ENCODE data around the gene RASGRP4. TPM values are rescaled to one million over a fixed set of nuclear protein-coding genes. Genes with fewer than 3 reads are reported as not detected.
"Not testable (repeated sequence)": the region's sequence is repeated elsewhere in the genome, so short reads cannot be mapped to it uniquely, and the experiment has no call there.

Gene RASGRP4
- total RNA-seq, 1 donor from 2014 or later, result not detected

DNA sequence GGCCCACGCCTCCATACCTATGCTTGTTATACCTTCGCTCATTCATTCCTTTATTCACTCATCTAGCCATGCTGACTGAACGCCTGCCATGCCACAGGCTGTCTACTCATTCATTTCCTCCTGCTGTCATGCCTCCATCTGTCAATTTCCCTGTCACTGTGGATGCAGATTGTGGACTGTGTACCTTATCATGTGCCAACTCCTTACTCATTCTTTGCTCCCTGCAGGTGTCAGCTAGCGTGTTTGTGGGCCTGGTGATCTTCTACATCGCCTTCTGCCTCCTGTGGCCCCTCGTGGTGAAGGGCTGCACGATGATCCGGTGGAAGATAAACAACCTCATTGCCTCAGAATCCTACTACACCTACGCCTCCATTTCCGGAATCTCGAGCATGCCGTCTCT lies 55.7 kb downstream of the RASGRP4 start:
- Mint-ChIP-seq H3K27me3 (ENCODE audit: low read depth) (peaks cover 3% of the 10 kb centered on the region), H3K9me3 (ENCODE audit: low read depth) (no peaks in the 10 kb centered on the region), H3K4me3 (ENCODE audit: unreplicated experiment) (no peak overlapping the region), H3K36me3 (ENCODE audit: low read depth) (no peaks in the 10 kb centered on the region), H3K4me1 (ENCODE audit: low read depth) (peaks cover 9% of the 10 kb centered on the region), H3K27ac (ENCODE audit: unreplicated experiment) (no peak overlapping the region)
- TF ChIP-seq, protein P1, sequence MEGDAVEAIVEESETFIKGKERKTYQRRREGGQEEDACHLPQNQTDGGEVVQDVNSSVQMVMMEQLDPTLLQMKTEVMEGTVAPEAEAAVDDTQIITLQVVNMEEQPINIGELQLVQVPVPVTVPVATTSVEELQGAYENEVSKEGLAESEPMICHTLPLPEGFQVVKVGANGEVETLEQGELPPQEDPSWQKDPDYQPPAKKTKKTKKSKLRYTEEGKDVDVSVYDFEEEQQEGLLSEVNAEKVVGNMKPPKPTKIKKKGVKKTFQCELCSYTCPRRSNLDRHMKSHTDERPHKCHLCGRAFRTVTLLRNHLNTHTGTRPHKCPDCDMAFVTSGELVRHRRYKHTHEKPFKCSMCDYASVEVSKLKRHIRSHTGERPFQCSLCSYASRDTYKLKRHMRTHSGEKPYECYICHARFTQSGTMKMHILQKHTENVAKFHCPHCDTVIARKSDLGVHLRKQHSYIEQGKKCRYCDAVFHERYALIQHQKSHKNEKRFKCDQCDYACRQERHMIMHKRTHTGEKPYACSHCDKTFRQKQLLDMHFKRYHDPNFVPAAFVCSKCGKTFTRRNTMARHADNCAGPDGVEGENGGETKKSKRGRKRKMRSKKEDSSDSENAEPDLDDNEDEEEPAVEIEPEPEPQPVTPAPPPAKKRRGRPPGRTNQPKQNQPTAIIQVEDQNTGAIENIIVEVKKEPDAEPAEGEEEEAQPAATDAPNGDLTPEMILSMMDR (IDR thresholded peaks at IDR 0.05), result no peak
- DNase-seq (ENCODE audit: low spot score), result no peak

DNA sequence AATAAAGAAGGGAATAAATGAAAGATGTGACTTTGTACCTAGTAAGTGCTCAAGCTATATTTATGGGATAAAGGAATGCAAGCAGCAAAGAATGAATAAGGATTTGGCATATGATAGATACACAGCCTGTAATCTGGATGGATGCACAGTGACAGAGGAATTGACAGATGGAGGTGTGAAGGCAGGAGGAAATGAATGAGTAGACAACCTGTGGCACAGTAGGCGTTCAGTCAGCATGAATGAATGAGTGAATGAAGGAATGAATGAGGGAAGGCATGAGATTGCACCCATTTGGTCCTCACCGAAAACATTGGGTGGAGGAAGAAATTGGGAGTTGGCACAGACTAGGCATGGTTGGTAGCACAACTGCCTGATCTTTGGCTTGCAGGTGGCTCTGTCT lies 56.4 kb downstream of the RASGRP4 start:
- TF ChIP-seq, protein P1 (IDR thresholded peaks at IDR 0.05), result no peak
- H3K27me3 Mint-ChIP-seq (ENCODE audit: low read depth), result peaks cover 3% of the 10 kb centered on the region
- no peaks in the 10 kb centered on the region for H3K9me3 Mint-ChIP-seq (ENCODE audit: low read depth)
- H3K27ac Mint-ChIP-seq (ENCODE audit: unreplicated experiment), result no peak overlapping the region
- DNase-seq (ENCODE audit: low spot score), result no peak
- H3K36me3 Mint-ChIP-seq (ENCODE audit: low read depth), result no peaks in the 10 kb centered on the region
- H3K4me1 Mint-ChIP-seq (ENCODE audit: low read depth), result peaks cover 6% of the 10 kb centered on the region
- H3K4me3 Mint-ChIP-seq (ENCODE audit: unreplicated experiment), result no peak overlapping the region

DNA sequence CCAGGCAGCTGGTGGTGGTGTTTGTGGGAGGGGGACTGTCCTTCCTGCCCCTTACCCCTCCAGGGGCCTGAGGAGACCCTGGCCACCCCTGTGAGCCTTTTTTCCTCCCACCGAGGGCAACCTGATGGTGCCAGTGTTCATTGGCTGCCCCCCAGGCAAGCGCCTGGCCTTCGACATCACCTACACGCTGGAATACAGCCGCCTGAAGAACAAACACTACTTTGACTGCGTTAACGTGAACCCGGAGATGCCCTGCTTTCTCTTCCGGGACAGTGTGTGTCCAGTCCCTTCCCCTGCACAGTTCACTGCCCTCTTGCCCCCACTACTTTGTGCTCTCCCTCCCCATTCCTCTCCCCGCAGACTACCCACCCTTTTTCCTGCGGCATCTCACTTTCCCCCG lies 59.0 kb downstream of the RASGRP4 start:
- no peak overlapping the region for H3K4me3 Mint-ChIP-seq (ENCODE audit: unreplicated experiment)
- H3K27me3 Mint-ChIP-seq (ENCODE audit: low read depth), result peaks cover 3% of the 10 kb centered on the region
- no peak for DNase-seq (ENCODE audit: low spot score)
- no peaks in the 10 kb centered on the region for H3K9me3 Mint-ChIP-seq (ENCODE audit: low read depth)
- H3K36me3 Mint-ChIP-seq (ENCODE audit: low read depth), result no peaks in the 10 kb centered on the region
- no peaks in the 10 kb centered on the region for H3K4me1 Mint-ChIP-seq (ENCODE audit: low read depth)
- TF ChIP-seq, protein P1 (IDR thresholded peaks at IDR 0.05), result no peak
- H3K27ac Mint-ChIP-seq (ENCODE audit: unreplicated experiment), result no peak overlapping the region

DNA sequence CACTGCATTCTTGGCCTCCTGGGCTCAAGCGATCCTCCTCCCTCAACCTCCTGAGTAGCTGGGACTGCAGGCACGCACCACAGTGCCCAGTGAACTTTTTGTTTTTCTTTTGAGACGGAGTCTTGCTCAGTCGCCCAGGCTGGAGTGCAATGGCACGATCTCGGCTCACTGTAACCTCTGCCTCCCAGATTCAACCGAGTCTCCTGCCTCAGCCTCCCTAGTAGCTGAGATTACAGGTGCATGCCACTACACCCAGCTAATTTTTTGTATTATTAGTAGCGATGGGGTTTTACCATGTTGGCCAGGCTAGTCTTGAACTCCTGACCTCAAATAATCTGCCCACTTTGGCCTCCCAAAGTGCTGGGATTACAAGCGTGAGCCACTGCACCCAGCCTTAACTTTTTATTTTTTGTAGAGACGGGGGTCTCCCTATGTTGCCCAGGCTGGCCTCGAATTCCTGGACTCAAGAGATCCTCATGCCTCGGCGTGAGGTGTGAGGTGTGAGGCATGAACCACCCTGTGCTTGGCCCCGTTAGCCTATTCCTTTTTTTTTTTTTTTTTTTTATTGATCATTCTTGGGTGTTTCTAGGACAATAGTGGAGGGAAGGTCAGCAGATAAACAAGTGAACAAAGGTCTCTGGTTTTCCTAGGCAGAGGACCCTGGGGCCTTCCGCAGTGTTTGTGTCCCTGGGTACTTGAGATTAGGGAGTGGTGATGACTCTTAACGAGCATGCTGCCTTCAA lies 62.9 kb downstream of the RASGRP4 start:
- peaks cover 26% of the 10 kb centered on the region for H3K27me3 Mint-ChIP-seq (ENCODE audit: low read depth)
- H3K4me3 Mint-ChIP-seq (ENCODE audit: unreplicated experiment), result peak overlapping the region; percentile 78
- DNase-seq (ENCODE audit: low spot score); H3K36me3 Mint-ChIP-seq (ENCODE audit: low read depth); H3K27ac Mint-ChIP-seq (ENCODE audit: unreplicated experiment); H3K9me3 Mint-ChIP-seq (ENCODE audit: low read depth): not testable (repeated sequence)
- H3K4me1 Mint-ChIP-seq (ENCODE audit: low read depth), result peaks cover 11% of the 10 kb centered on the region

GRCh38 chr19:38362076-38362945 lies 63.7 kb downstream of the RASGRP4 start:
- H3K9me3 Mint-ChIP-seq (ENCODE audit: low read depth), result no peaks in the 10 kb centered on the region
- TF ChIP-seq, protein P1 (IDR thresholded peaks at IDR 0.05), result no peak
- H3K36me3 Mint-ChIP-seq (ENCODE audit: low read depth), result no peaks in the 10 kb centered on the region
- peaks cover 11% of the 10 kb centered on the region for H3K4me1 Mint-ChIP-seq (ENCODE audit: low read depth)
- DNase-seq (ENCODE audit: low spot score), result no peak
- peak overlapping the region; percentile 78 for H3K4me3 Mint-ChIP-seq (ENCODE audit: unreplicated experiment)
- no peak overlapping the region for H3K27ac Mint-ChIP-seq (ENCODE audit: unreplicated experiment)
- peaks cover 26% of the 10 kb centered on the region for H3K27me3 Mint-ChIP-seq (ENCODE audit: low read depth)
